ENCODE data around the gene OBSCN.

The OBSCN gene

DNA sequence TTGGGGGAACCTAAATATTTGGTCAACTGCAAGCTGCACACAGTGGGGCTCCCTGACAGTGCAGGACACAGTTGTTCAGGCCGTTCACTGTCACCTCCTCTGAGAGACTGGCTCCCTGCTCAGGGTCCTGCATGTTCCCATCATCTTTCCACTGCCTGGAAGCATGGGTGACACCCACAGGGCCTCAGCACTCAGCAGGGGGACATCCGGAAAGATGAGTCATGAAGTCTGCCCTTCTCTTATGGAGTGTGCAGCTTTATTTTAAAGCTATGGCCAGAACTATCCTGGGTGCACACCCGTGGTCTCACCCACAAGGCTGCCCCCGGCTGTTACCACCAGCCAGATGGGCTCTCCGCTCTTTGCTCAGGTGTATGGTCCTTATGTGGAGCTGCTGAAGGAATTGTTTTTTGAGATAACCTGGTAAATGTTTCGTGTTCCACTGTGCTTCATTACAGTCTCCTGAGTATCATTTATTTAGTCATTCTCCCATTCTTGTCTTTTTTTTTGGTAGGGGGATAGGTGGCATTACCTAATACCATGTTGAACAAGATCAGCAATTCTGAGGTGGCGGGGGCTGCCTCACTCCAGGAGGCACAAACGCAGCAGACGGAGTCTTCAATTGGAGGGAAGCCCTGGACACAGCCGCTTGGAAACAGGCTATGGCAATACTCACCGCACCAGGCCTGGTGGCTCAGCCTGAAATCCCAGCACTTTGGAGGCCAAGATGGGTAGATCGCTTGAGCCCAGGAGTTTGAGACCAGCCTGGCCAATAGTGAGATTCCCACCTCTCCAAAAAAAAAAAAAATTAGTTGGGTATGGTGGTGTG is 184.5 kb downstream of the OBSCN start:
- in situ Hi-C loops (cut with HindIII; ENCODE audit: low sequenced_read_pairs), result loop anchor here (5.0 kb wide), 1 partner anchor 55 kb away; no protein-coding TSS in a partner anchor

DNA sequence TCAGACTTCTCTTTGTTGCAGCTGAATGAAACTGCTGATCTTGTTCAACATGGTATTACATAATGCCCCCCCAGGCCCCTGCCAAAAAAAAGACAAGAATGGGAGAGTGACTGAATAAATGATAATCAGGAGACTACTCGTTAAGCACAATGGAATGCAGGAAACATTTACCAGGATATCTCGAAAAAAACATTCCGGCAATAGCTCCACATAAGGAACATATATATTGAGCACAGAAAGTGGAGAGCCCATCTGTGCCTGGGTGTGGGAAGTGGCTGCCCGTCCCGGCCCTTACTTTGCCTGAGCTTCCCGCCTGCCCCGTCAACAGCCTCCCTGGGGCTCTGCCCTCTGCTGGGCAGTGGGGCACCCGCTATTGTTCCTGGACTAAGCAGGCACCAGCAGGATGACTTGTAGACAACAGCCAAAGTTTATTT is 185.4 kb downstream of the OBSCN start:
- in situ Hi-C loops (cut with HindIII; ENCODE audit: low sequenced_read_pairs), result loop anchor here (5.0 kb wide), 1 partner anchor 54 kb away; no protein-coding TSS in a partner anchor

DNA sequence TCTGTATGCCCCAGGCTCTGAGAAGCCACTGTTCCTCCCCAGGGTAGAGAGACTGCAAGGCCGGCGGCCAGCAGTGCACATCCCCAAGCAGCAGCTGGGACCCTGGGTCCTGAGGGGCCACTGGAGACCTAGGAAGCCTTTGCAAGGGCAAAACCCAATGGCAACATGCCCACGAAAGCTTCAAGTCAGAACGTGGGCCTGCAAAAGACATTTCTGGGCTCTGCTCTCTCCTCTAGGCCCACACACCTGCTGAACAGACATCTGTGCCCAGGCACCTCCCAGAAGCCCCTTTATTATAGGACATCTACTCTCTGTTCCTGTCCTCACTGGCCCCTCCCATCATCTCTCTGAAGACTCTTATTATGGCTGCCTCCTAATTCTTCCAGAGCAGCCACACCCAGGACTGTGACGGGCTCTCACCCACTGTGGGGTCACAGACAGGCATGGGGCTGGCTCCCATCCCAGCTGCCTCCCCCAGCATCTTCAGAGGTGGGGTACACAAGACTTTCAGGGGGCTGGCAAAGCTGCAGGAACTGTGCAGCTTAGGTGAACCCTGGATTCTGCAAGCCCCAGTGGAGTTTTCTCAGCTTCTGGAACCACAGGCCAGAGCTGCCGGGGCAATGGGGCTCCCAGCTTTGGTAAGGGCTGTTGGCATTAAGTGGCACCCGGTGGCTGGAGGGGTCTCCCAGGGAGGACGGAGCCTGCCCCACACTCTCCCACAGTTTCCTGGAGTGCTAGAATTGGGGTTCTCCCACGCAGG is 186.1 kb downstream of the OBSCN start:
- in situ Hi-C loops (cut with HindIII; ENCODE audit: low sequenced_read_pairs), result loop anchor here (5.0 kb wide), 1 partner anchor 53 kb away; no protein-coding TSS in a partner anchor

DNA sequence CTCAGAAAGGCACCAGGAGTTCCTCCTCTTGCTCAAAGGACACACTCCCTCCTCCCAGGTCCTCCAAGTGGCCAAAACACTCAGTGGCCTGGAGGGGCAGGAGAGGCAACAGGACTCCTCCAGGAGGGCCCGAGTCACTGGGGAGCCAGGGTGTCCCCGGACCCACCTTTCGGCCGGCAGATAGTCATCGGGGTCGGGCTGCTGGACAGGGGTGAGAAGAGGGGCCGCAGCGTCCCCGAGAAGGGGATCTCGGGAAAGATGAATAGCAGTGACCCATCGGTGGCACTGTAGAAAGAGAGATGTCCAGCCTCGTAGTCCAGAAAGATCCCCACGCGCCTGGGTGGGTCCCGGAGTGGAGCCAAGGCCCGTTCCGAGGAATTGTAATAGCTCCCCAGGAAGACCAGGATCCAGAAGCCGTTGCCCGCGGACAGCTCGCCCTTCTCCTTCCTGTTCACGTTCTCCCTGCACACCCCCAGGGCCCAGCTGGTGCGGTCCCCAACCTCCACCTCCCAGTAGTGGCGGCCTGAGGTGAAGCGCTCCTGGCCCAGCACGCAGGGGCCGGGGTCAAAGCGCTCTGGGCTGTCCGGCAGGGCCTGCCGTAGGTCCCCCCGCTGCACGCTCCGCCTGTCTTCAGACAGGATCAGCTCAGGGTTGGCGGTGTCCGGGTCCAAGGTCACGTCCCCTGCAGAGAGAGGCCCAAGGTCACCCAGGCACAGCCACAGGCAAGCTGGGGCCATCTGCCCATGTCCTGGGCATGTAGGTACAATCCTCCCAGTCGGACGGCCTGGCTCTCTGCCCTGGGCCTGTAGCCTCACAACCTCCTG is 186.9 kb downstream of the OBSCN start:
- in situ Hi-C loops (cut with HindIII; ENCODE audit: low sequenced_read_pairs), result loop anchor here (5.0 kb wide), 1 partner anchor 53 kb away; no protein-coding TSS in a partner anchor

DNA sequence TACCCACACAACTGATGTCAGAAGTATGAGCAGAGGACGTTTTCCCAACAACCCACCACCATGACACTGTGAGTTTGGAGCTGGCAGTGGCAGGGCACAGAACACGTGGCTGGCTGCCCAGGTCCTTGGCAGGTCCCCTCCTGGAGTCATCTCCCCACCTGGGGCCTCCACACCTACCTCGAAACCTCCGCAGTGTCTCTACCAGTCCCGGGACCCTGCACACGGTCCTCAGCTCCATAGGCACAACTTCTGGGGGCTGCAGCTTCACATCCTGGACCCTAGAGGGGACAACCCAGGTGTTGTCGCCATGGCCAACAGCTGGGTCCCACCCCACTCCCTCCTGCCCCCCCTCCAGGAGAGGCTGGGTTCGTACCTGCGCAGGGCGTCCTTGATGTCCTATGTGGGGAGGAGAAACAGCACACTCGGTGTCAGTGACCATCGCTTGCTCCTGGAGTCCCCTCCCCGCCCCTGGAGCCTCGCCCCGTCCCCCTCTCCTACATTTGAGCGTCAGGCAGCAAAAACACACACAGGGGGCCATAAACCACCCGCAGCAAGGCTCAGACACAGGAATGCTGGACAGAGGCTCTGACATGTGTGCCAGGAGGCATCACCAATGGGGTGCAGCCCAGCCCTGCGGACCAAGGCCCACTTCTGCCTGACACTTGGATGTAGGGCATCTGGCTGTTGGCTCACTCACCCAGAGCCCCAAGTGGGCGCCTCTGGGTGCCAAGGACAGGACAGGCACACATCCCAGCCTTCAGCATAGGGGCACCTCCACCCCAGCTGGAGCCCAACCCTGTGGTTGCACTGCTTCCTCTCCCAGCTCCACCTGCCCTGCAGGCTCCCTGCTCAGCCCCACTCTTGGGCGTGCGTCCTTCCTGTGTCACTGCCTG is 189.2 kb downstream of the OBSCN start:
- in situ Hi-C loops (cut with HindIII; ENCODE audit: low sequenced_read_pairs), result no loop called here

- in situ Hi-C loops (cut with HindIII; ENCODE audit: low sequenced_read_pairs), result no loop called here
These were observed 190.1 kb downstream of the OBSCN start for GRCh38 chr1:228397966-228398365.

- in situ Hi-C loops (cut with HindIII; ENCODE audit: low sequenced_read_pairs), result no loop called here
These were observed 191.1 kb downstream of the OBSCN start for GRCh38 chr1:228398741-228399461.

GRCh38 chr1:228399531-228400236 is 191.8 kb downstream of the OBSCN start:
- in situ Hi-C loops (cut with HindIII; ENCODE audit: low sequenced_read_pairs), result no loop called here

DNA sequence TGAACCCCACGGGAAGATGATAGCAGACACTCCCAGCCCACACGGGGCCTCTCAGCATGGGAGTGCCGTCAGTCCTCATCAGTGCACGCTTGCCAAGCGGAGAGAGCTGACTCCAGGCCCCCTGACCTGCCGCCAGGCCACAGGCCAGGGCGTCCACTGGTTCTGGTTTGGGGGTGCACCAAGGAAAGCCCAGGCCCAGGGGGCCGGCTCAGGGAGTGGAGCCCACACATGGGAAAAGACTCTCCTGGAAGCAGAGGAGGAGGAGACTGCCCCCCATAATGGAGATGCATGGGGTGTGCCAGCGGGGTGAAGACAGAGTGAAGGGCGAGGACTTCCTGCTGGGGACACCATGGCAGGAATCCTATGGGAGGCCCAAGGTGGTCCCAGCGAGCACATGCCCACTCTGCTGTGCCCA is 192.4 kb downstream of the OBSCN start:
- in situ Hi-C loops (cut with HindIII; ENCODE audit: low sequenced_read_pairs), result no loop called here

- in situ Hi-C loops (cut with HindIII; ENCODE audit: low sequenced_read_pairs), result no loop called here
These were observed 193.0 kb downstream of the OBSCN start for GRCh38 chr1:228400692-228401454.

DNA sequence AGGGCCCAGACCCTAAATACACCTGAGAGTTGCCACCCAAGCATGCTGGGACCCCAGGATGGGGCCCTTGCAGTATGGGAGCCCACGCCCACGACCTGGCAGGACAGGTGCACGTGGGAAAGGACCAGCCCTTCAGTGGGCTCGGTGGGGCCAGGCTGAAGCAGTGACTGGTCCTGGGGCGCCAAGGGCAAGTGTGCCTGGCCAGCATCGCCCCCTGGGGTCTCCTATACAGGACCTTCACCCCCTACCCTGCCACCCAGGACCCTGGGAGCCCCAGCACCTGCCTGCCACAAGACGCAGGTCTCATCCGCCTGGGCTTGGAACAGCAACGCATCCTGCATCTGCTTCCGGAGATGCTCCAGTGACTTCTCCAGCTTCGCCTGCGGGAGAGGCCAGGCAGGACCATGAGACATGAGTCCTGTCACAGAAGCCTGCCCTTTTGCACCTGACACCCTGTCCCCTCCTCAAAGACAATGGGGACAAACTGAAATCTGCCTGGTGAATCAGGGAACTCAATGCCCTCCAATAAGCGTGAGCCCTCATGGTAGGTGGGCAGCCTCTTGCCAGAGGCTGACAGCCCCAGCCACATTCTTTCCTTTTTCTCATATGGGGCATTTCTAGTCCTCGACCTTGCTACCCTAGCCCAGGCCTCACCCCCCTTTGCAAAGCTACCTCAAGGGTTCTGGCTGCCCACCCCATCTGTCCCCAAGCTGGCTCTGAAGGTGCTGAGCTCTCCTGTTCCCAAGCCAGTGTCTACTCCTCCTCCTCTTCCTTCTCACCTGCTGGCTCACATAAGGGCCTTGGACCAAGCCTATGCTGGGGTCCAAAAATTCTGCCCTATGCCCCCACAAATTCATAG is 194.2 kb downstream of the OBSCN start:
- in situ Hi-C loops (cut with HindIII; ENCODE audit: low sequenced_read_pairs), result no loop called here

DNA sequence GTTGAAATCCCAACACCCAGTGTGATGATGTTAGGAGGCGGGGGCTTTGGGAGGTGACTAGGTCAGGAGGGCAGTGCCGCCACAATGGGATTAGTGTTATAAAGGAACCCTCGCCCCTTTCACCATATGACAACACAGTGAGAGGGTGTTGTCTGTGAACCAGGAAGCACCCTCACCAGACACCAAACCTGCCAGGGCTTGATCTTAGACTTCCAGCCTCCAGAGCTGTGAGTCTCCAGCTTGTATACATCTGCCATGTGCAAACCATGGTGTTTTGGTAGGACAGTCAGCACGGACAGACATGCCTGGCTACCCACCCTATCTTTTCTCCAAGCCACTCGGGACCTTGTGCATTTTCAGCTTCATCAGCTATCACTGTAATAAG is 194.8 kb downstream of the OBSCN start:
- in situ Hi-C loops (cut with HindIII; ENCODE audit: low sequenced_read_pairs), result no loop called here

DNA sequence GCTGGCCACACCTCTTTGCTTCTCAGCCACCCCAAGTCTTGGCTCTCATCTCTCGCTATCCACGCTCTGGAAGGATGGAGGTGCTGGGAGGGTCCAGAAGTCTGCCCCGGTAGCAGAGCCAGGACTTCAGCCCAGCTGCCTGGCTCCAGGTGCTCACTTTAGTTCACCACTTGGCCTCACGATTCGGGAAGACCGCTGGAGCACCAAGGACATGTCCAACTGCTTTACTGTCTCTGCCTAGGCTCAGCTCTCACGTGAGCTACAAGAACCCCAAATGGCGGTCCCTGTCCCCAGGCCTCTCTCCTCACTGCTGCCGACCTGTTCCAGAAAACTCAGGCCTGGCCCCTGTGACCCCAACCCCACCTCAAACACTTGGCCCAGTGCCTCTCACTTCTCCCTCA is 195.4 kb downstream of the OBSCN start:
- in situ Hi-C loops (cut with HindIII; ENCODE audit: low sequenced_read_pairs), result no loop called here

GRCh38 chr1:228404107-228404720 is 196.4 kb downstream of the OBSCN start:
- in situ Hi-C loops (cut with HindIII; ENCODE audit: low sequenced_read_pairs), result no loop called here

- in situ Hi-C loops (cut with HindIII; ENCODE audit: low sequenced_read_pairs), result no loop called here
These were observed 197.5 kb downstream of the OBSCN start for GRCh38 chr1:228405200-228405978.

DNA sequence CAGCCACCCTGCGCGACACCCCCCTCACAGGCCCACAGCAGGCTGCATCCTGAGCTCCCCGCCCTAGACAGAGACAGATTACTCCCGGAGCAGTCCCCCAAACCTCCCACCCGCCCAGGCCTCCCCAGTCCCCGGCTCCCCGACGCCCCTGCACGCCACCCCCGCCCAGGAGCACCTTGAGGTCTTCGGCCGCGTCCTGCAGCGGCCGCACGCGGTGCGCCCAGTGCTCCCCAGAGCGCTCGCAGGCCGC is 198.1 kb downstream of the OBSCN start:
- in situ Hi-C loops (cut with HindIII; ENCODE audit: low sequenced_read_pairs), result no loop called here
